CD4-positive, alpha-beta T cell treated with Interleukin-1 beta for 1 hour (primary cell): ENCODE measurements around the gene SDHA.
"Not testable (repeated sequence)": the region's sequence is repeated elsewhere in the genome, so short reads cannot be mapped to it uniquely, and the experiment has no call there.

Experiments
- DNase-seq, 2 donors: peaks; one replicate each; pipeline ENCODE4 v3.0.0-alpha.2; 2020 to 2022

SDHA gene

GRCh38 chr5:263275-263974 is 45.3 kb downstream of the SDHA start:
- DNase-seq, result not testable (repeated sequence)

DNA sequence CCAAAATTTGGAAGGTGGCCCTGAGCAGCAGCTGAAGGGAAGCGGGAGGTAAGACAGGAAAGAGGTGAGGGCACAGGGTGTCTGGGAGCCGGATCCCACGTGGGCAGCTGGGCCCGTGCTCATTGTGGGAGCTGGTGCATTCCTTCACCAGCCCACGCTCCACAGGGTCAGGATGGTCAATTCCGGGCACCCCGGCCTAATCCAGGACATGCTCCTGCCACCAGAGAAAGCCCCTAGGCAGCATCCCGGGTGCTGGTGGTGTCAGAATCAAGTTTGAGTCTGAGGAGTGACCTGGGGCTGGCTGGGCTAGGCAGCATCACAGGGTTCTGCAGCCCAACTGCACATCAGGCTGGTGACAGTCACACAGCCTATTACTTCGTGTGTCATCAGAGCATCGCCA is 46.2 kb downstream of the SDHA start:
- no peak for DNase-seq

DNA sequence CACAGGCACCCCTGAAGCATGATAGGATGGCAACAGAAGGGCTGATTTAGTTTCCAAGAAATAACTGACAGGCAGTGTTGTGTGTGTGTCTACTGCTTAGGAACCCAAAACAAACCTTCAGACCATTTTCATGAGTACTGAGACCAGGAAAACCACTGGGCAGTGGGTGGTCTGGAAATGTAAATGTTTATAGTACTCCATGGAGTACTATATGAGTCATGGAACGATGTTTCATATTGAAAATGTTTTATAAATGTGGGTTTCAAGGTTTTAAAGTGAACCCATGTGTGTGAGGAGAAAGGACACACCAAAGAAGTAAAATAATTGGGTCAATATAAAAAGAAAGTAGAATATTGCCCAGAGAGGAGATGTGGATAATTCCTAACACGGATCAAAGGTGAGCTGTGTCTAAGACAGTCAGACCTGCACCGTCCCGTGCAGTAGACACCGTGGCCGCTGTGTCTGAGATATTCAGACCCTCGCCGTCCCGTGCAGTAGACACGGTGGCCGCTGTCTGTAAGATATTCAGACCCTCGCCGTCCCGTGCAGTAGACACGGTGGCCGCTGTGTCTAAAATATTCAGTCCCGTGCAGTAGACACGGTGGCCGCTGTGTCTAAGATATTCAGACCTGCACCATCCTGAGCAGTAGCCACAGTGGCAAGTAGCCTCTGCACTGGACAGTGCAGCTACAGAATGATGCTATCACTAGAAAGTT is 48.3 kb downstream of the SDHA start:
- DNase-seq, result not testable (repeated sequence)

DNA sequence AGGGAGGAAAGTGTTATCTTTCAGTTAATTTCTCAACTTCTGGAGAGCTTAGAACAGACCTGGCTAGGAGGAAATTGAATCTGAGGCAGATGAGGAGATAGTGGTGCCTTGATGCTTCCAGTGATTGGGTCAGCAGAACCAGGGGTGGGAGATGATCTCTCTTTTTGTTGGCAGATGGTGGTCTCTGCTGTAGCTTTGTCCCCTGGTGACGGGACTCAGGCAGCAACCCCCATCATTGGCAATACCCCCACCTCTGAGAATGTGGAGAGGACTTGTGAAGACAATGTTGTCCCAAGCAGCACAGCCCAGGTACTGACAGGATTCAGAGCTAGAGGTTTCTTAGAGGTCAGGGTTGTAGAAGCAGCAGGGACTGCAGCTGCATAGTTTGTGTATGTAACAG is 49.6 kb downstream of the SDHA start:
- no peak for DNase-seq

GRCh38 chr5:270340-270739 is 52.2 kb downstream of the SDHA start:
- no peak for DNase-seq

GRCh38 chr5:271828-272167 is 53.7 kb downstream of the SDHA start:
- DNase-seq, result not testable (repeated sequence)

DNA sequence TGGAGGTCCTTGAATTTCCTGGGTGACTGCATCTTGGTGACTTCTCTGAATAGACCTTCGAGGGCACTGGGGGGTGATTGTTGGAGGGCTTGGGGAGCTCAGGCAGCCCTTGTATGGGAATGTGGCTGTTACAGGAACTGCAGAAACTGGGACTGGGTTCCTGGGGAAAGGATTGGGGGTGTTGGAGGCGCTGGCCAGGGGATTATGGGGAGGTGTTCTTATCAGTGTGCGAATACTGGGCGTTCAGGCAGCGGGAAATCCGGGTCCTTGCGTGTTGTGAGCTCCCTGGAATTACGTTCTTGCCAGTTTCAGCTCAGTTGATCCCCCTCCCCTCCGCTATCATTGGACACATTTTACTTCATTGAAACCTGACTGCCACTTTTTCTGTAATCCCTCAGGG is 55.0 kb downstream of the SDHA start:
- not testable (repeated sequence) for DNase-seq

DNA sequence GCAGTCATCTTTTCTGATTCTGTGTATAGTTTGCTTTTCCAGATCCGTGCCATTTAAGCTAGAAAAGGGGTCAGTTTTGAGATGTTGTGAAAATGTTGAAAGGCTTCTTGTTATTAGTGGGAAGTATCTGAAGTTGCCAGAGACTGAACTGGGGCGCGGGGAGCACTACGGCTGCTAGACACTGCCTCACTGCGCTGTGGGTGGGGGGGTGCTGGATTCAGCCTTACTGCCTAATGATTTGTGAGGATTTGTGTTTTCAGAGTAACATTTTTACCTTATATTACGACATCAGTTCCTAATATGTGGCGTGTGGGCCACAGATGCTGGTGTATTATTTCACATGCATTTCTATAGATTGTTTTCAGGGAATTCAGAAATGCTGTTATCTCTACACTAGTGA is 55.4 kb downstream of the SDHA start:
- DNase-seq, result not testable (repeated sequence)

- DNase-seq, result not testable (repeated sequence)
Measured at GRCh38 chr5:274346-274745, 56.2 kb downstream of the SDHA start.

DNA sequence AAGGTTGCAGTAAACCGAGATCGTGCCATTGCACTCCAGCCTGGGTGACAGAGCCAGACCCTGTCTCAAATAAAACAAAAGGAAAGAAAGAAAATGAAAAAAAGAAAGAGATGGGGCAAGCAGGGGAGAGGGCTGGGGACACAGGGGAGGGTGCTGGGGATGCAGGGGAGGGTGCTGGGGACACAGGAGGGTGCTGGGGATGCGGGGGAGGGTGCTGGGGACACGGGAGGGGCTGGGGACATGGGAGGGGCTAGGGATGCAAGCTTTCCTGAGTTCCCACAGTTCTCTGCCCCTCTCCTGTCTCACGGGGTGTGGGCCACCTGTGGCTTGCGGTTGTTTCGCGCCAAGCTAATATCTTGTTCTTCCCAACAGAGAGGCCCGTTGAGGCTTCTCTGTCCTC is 60.5 kb downstream of the SDHA start:
- DNase-seq, result no peak

DNA sequence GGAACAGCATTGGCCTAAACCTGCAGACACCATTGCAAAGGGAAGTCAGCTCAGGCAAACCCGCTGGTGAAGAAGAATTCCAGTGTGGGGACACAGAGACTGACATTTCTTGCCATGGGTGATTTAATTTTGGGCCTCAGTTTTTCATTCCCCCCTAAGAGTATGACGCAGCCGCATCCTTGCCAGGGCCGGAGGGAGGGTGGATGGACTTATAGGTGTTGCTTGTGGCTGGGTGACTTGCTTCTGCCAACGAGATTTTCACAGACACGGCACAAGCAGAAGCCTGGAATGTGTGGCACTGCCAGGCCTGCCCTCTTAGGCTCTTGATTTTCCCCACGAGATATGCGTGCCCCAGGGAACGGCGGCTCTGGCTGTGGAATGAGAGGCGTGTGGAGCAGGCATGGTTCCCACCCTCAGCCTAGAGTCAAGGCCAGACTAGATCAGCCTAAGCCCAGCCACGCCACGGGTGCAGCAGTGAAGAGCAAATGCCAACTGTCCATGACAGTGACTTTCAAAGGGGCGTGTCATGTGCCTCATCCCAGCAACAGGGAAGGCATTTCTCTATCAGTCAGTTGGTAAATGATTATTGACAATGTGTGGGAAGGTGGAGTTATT is 61.0 kb downstream of the SDHA start:
- DNase-seq, result not testable (repeated sequence)

DNA sequence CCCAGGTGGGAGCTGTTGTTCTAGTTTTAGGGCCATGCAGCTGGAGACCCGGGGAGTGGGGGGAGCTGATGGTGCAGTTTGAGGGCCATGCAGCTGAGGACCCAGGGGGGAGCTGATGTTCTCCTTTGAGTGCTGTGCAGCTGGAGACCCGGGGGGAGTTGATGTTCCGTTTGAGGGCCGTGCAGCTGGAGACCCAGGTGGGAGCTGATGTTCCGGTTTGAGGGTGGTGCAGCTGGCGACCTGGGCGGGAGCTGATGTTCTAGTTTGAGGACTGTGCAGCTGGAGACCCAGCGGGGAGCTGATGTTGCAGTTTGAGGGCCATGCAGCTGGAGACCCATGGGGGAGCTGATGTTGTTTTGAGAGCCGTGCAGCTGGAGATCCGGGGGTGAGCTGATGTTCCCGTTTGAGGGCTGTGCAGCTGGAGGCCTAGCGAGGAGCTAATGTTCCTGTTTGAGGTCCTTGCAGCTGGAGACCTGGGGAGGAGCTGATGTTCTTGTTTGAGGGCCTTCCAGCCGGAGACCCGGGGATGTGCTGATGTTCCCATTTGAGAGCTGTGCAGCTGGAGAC is 68.0 kb downstream of the SDHA start:
- no peak for DNase-seq

- not testable (repeated sequence) for DNase-seq
Measured at GRCh38 chr5:290200-290599, 72.1 kb downstream of the SDHA start.

GRCh38 chr5:291345-291744 is 73.2 kb downstream of the SDHA start:
- DNase-seq, result not testable (repeated sequence)

DNA sequence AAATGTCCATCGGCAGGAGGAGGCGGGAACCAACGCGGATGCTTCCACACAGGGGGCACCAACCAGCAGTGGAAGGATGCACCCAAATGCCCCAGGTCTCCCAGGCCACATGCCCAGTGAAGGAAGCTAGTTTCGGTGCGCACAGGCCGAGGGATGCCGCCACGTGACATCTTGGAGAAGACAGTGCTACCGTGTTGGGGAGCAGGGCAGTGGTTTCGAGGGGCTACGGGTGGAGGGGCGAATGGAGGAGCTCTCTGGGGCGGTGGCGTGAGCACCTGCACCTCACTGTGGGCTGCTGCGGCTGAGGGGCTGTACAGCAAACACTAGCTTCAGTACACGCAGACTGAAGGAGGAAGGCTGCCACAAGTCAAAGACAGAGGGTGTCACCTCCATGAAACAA is 76.7 kb downstream of the SDHA start:
- DNase-seq, result not testable (repeated sequence)

GRCh38 chr5:296207-296606 is 78.1 kb downstream of the SDHA start:
- DNase-seq, result not testable (repeated sequence)

GRCh38 chr5:296954-297353 is 78.8 kb downstream of the SDHA start:
- peak in 1 of 2 donors; percentile 13 for DNase-seq

DNA sequence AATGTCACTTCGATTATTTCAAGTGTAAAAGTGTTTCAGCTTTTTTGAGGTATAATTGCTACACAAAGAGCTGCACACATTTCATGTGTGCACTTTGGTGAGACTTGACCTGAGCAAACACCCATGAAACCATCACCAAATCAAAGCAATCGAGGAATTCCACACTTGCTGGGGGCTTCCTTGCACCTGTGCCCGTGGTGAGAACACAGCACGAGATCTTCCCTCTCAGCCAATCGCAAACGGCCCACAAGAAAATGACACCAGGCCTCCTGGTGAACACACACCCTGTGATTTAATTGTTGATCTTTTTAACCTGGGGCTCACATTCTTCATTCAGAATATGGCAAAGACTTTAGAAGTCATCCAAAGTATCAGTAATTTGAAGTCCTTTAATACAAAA is 79.3 kb downstream of the SDHA start:
- DNase-seq, result not testable (repeated sequence)

GRCh38 chr5:297991-298736 is 80.0 kb downstream of the SDHA start:
- not testable (repeated sequence) for DNase-seq

DNA sequence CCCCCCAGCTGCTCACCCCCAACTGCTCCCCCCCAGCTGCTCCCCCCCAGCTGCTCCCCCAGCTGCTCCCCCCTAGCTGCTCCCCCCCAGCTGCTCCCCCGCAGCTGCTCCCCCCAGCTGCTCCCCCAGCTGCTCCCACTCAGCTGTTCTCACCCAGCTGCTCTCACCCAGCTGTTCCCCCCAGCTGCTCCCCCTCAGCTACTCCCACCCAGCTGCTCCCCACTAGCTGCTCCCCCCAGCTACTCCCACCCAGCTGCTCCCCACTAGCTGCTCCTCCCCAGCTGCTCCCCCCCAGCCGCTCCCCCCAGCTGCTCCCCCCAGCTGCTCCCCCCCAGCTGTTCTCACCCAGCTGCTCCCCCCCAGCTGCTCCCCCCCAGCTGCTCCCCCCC is 80.6 kb downstream of the SDHA start:
- DNase-seq, result no peak

GRCh38 chr5:299921-300320 is 81.8 kb downstream of the SDHA start:
- not testable (repeated sequence) for DNase-seq

- not testable (repeated sequence) for DNase-seq
Measured at GRCh38 chr5:300691-301435, 82.7 kb downstream of the SDHA start.
